Neutrophil (primary cell): ENCODE data around the gene RNF144A.
"Not testable (repeated sequence)": the region's sequence is repeated elsewhere in the genome, so short reads cannot be mapped to it uniquely, and the experiment has no call there.

ENCODE experiments used
- H3K27ac ChIP-seq: fragments of 200-600 bp; sonication (generic); 2 replicates; pipeline ENCODE4 v1.5.1; 2016; ENCODE audit warnings: mild to moderate bottlenecking, moderate library complexity
- H3K27me3 ChIP-seq: fragments of 200-600 bp; sonication (generic); 2 replicates; pipeline ENCODE4 v1.6.0; 2016; ENCODE audit warnings: mild to moderate bottlenecking
- H3K36me3 ChIP-seq: fragments of 200-600 bp; sonication (generic); 2 replicates; pipeline ENCODE4 v1.5.1; 2017
- H3K4me1 ChIP-seq, 2 experiments: fragments of 200-600 bp in 1 of 2; sonication (generic) in 1 of 2; 1 replicate in 1 of 2; 2 replicates in 1 of 2; pipeline versions ENCODE4 v1.5.1 to v1.6.1; 2013 to 2016; ENCODE audit warnings: low read depth in 1 of 2, low read length in 1 of 2, mild to moderate bottlenecking in 1 of 2, moderate library complexity in 1 of 2; ENCODE audit not compliant: control insufficient read depth in 1 of 2, insufficient read depth in 1 of 2
- H3K4me3 ChIP-seq, 2 experiments: fragments of 200-600 bp in 1 of 2; sonication (generic) in 1 of 2; 1 replicate in 1 of 2; 2 replicates in 1 of 2; pipeline ENCODE4 v1.5.1; 2013 to 2016; ENCODE audit warnings: low read depth in 1 of 2, low read length in 1 of 2, mild to moderate bottlenecking in 1 of 2, moderate library complexity in 1 of 2
- H3K9me3 ChIP-seq: fragments of 200-600 bp; sonication (generic); 2 replicates; pipeline ENCODE4 v1.5.1; 2016
- CTCF ChIP-seq: fragments of 200-600 bp; sonication (generic); IDR thresholded peaks from 2 replicates; pipeline ENCODE4 v1.5.1; 2016; ENCODE audit warnings: antibody characterized with exemption

Gene RNF144A

GRCh38 chr2:6999211-6999877, 82.1 kb downstream of the RNF144A start:
- peak overlapping the region; percentile 76 for H3K27ac ChIP-seq
- no peaks in the 10 kb centered on the region for H3K27me3 ChIP-seq
- H3K9me3 ChIP-seq, result no peaks in the 10 kb centered on the region
- TF ChIP-seq CTCF, result no peak
- peak overlapping the region in 1 of 2 experiments; percentile 9 for H3K4me3 ChIP-seq
- peaks cover 53 to 60% of the 10 kb centered on the region in 2 experiments for H3K4me1 ChIP-seq
- H3K36me3 ChIP-seq, result no peaks in the 10 kb centered on the region

- Histone ChIP-seq H3K27ac (peak overlapping the region; percentile 84), H3K4me1 (peaks cover 70 to 75% of the 10 kb centered on the region in 2 experiments), H3K4me3 (peak overlapping the region in 1 of 2 experiments; percentile 12)
- not testable (repeated sequence) for H3K9me3 ChIP-seq, H3K27me3 ChIP-seq, H3K36me3 ChIP-seq
Observed at GRCh38 chr2:7001395-7001794, 84.2 kb downstream of the RNF144A start.

- peak overlapping the region in 1 of 2 experiments; percentile 35 for H3K4me3 ChIP-seq
Observed at GRCh38 chr2:7003895-7004294, 86.7 kb downstream of the RNF144A start.

DNA sequence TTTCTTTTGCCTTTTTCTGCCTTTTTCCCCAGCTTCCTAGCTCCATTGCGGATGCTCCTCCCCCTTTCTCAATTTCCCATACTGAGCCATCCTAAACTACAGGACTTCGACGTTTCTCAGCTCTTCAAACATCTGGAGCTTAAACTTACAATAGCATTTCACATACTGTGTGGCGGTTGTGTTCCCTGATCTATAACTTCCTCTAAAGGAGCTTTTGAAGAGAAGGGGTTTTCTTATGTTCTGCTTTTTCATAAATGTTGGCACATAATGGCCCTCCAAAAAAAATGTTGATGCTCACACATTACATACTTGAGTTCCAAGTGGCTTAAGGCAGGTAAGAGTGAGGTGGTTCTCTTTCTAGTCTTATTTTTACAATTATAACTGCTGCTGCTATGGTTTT, 87.4 kb downstream of the RNF144A start:
- TF ChIP-seq CTCF, result no peak
- H3K9me3 ChIP-seq, result no peaks in the 10 kb centered on the region
- H3K36me3 ChIP-seq, result no peaks in the 10 kb centered on the region
- peak overlapping the region in 1 of 2 experiments; percentile 35 for H3K4me3 ChIP-seq
- peaks cover 83 to 91% of the 10 kb centered on the region in 2 experiments for H3K4me1 ChIP-seq
- H3K27ac ChIP-seq, result peak overlapping the region; percentile 84
- no peaks in the 10 kb centered on the region for H3K27me3 ChIP-seq

More at GRCh38 chr2:7003895-7004294, 86.7 kb downstream of the RNF144A start:
- no peak for TF ChIP-seq CTCF
- peaks cover 88 to 94% of the 10 kb centered on the region in 2 experiments for H3K4me1 ChIP-seq
- H3K36me3 ChIP-seq, result no peaks in the 10 kb centered on the region
- H3K27me3 ChIP-seq, result no peaks in the 10 kb centered on the region
- peak overlapping the region; percentile 84 for H3K27ac ChIP-seq
- H3K9me3 ChIP-seq, result no peaks in the 10 kb centered on the region

- H3K4me1 ChIP-seq, result peaks cover 73 to 78% of the 10 kb centered on the region in 2 experiments
- no peaks in the 10 kb centered on the region for H3K27me3 ChIP-seq
Observed at GRCh38 chr2:7007488-7007845, 90.3 kb downstream of the RNF144A start.

More at GRCh38 chr2:7007488-7007845, 90.3 kb downstream of the RNF144A start:
- no peak for TF ChIP-seq CTCF
- no peaks in the 10 kb centered on the region for H3K9me3 ChIP-seq
- peak overlapping the region; percentile 84 for H3K27ac ChIP-seq
- no peaks in the 10 kb centered on the region for H3K36me3 ChIP-seq
- peak overlapping the region in 1 of 2 experiments; percentile 36 for H3K4me3 ChIP-seq
